Endometrial microvascular endothelial cells (primary cell): ENCODE data around the gene NAP1L4. TPM values are rescaled to one million over a fixed set of nuclear protein-coding genes. Genes with fewer than 3 reads are reported as not detected.
"Not testable (repeated sequence)": the region's sequence is repeated elsewhere in the genome, so short reads cannot be mapped to it uniquely, and the experiment has no call there.

Source experiments
- in situ Hi-C: cut with HindIII; loops from 2 replicates; pipeline ENCODE4 v1.10.0; 2017; ENCODE audit warnings: low sequenced_read_pairs, low pct_unique_long_range_greater_than_20kb; ENCODE audit errors: inconsistent ontology term
- total RNA-seq: library from RNA; depleted of rRNA; stranded (reverse); fragments of >200 nt; gene quantifications from one replicate; pipeline ENCODE4 v1.2.3, GENCODE V29; 2015; ENCODE audit errors: inconsistent ontology term

The NAP1L4 gene
- total RNA-seq, 1 donor from 2014 or later: 145 TPM

- in situ Hi-C loops: no loop called here
Observed at GRCh38 chr11:2917842-2918490, 74.2 kb downstream of the NAP1L4 start.

GRCh38 chr11:2916892-2917645 is 75.1 kb downstream of the NAP1L4 start:
- in situ Hi-C loops: no loop called here

GRCh38 chr11:2916114-2916891 is 75.8 kb downstream of the NAP1L4 start:
- in situ Hi-C loops: no loop called here

GRCh38 chr11:2915473-2915872 is 76.7 kb downstream of the NAP1L4 start:
- in situ Hi-C loops: no loop called here

- in situ Hi-C loops: no loop called here
Observed at GRCh38 chr11:2914455-2915195, 77.5 kb downstream of the NAP1L4 start.

- in situ Hi-C loops: no loop called here
Observed at GRCh38 chr11:2913776-2914175, 78.4 kb downstream of the NAP1L4 start.

GRCh38 chr11:2913019-2913431 is 79.1 kb downstream of the NAP1L4 start:
- in situ Hi-C loops: no loop called here

- in situ Hi-C loops: no loop called here
Observed at GRCh38 chr11:2912498-2912897, 79.6 kb downstream of the NAP1L4 start.

- in situ Hi-C loops: no loop called here
Observed at GRCh38 chr11:2911785-2912391, 80.2 kb downstream of the NAP1L4 start.

GRCh38 chr11:2911088-2911784 is 80.9 kb downstream of the NAP1L4 start:
- in situ Hi-C loops: no loop called here

- in situ Hi-C loops: no loop called here
Observed at GRCh38 chr11:2910401-2910955, 81.7 kb downstream of the NAP1L4 start.

- in situ Hi-C loops: no loop called here
Observed at GRCh38 chr11:2909133-2909902, 82.8 kb downstream of the NAP1L4 start.

- in situ Hi-C loops: no loop called here
Observed at GRCh38 chr11:2908130-2908529, 84.0 kb downstream of the NAP1L4 start.

- in situ Hi-C loops: not testable (repeated sequence)
Observed at GRCh38 chr11:2905299-2905698, 86.8 kb downstream of the NAP1L4 start.

- in situ Hi-C loops: no loop called here
Observed at GRCh38 chr11:2904153-2905052, 87.7 kb downstream of the NAP1L4 start.

GRCh38 chr11:2903672-2904011 is 88.5 kb downstream of the NAP1L4 start:
- in situ Hi-C loops: no loop called here
